ENCODE measurements around the gene MTUS2.

- TF ChIP-seq, protein P1, sequence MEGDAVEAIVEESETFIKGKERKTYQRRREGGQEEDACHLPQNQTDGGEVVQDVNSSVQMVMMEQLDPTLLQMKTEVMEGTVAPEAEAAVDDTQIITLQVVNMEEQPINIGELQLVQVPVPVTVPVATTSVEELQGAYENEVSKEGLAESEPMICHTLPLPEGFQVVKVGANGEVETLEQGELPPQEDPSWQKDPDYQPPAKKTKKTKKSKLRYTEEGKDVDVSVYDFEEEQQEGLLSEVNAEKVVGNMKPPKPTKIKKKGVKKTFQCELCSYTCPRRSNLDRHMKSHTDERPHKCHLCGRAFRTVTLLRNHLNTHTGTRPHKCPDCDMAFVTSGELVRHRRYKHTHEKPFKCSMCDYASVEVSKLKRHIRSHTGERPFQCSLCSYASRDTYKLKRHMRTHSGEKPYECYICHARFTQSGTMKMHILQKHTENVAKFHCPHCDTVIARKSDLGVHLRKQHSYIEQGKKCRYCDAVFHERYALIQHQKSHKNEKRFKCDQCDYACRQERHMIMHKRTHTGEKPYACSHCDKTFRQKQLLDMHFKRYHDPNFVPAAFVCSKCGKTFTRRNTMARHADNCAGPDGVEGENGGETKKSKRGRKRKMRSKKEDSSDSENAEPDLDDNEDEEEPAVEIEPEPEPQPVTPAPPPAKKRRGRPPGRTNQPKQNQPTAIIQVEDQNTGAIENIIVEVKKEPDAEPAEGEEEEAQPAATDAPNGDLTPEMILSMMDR (conservative IDR thresholded peaks at IDR 0.05; ENCODE audit: low read depth in 2 of 2): no peak
- TF ChIP-seq EZH2 (IDR thresholded peaks at IDR 0.05; ENCODE audit: low read depth, unreplicated experiment) (no peak), ZNF462 (CRISPR knock-in tag; IDR thresholded peaks at IDR 0.05) (no peak), CREB1 (CRISPR knock-in tag; IDR thresholded peaks at IDR 0.05; ENCODE audit: low read depth) (no peak), POLR2AphosphoS5 (IDR thresholded peaks at IDR 0.05; ENCODE audit: low read depth) (no peak), REST (IDR thresholded peaks at IDR 0.05; ENCODE audit: unreplicated experiment) (no peak)
Observed at GRCh38 chr13:29459813-29460355, 639.7 kb downstream of the MTUS2 start.
